COLO668 (cell line): ENCODE results near the gene PSMB3.

Experiments
- DNase-seq: peaks from one replicate; lab custom pipeline; 2025; ENCODE audit not compliant: unreplicated experiment; lab: John Stamatoyannopoulos, UW

The PSMB3 gene

DNA sequence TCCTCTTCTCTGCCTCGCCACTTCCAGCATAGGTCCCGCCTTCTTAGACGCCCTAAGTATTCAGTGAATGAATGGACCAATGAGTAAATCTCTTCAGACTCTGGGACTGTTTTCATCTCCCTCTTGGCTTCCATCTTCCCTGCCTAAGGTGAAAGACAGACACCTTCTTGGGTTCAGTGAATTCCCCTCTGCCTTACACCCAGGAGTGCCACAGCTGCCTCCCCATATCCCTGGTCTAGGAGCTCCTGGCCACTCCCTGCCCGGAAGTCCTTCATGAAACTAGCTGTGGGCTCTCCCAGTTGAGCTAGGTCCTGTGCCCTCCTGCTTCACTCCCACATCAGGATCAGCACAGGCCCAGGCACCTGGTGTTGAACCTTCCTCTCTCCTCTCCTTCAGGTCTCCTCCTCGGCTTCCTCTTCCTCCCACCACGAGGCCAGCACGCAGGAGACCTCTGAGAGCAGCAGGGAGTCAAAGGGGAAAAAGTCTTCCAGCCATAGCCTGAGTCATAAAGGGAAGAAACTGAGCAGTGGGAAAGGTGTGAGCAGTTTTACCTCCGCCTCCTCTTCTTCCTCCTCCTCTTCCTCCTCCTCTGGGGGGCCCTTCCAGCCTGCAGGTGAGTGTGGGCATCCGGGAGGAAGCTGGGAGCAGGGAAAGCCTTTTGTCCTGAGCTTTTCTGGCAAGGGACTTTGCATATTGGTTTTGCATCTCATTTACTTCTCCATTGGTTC is 37.2 kb upstream of the PSMB3 start:
- no peak for DNase-seq

DNA sequence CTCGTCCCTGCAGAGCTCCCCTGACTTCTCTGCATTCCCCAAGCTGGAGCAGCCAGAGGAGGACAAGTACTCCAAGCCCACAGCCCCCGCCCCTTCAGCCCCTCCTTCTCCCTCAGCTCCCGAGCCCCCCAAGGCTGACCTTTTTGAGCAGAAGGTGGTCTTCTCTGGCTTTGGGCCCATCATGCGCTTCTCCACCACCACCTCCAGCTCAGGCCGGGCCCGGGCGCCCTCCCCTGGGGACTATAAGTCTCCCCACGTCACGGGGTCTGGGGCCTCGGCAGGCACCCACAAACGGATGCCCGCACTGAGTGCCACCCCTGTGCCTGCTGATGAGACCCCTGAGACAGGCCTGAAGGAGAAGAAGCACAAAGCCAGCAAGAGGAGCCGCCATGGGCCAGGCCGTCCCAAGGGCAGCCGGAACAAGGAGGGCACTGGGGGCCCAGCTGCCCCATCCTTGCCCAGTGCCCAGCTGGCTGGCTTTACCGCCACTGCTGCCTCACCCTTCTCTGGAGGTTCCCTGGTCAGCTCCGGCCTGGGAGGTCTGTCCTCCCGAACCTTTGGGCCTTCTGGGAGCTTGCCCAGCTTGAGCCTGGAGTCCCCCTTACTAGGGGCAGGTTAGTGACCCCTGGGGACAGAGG is 36.1 kb upstream of the PSMB3 start:
- DNase-seq: no peak

DNA sequence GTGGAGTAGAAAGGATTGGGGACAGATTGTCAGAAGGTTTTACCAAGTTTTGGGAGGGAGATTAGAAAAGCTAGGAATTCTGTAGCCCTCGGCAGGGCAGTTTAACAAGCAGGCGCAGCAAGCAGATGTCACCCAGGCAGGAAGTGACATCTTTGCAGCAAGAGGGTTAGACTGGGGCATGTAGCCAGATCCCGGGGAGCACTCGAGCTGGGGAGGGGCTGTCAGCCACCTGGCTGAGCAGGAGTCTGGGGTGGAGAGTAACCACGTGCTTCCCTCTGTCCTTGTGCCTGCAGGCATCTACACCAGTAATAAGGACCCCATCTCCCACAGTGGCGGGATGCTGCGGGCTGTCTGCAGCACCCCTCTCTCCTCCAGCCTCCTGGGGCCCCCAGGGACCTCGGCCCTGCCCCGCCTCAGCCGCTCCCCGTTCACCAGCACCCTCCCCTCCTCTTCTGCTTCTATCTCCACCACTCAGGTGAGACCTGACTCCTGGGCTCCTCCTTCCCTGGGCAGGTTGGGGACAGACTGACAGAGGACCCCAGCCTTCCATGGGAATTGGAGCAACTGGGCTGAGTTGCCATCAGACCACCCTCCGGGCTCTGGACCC is 35.3 kb upstream of the PSMB3 start:
- DNase-seq: no peak

DNA sequence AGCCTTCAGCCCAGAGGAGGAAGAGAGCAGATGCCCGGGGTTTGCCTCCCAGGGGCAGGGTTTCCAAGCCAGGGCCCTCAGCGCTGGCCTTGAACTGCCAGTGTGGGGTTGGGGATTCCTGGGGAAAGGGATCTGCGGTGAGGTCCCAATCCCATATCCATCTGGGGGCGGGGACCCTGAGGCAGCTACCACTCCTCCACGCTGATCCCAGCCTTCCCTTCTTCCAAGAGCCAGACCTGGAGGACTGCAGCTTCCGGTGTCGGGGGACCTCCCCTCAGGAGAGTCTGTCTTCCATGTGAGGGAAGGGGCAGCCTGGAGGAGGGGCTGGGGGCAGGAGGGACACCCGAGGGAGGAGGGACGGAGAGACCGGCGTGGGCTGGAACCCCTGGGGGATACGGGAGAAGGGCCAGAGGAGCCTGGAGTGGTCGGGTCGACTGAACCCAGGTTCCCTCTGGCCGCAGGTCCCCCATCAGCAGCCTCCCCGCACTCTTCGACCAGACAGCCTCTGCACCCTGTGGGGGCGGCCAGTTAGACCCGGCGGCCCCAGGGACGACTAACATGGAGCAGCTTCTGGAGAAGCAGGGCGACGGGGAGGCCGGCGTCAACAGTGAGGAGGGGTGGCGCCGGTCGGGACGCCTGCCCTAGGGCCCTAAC is 33.1 kb upstream of the PSMB3 start:
- DNase-seq: no peak

DNA sequence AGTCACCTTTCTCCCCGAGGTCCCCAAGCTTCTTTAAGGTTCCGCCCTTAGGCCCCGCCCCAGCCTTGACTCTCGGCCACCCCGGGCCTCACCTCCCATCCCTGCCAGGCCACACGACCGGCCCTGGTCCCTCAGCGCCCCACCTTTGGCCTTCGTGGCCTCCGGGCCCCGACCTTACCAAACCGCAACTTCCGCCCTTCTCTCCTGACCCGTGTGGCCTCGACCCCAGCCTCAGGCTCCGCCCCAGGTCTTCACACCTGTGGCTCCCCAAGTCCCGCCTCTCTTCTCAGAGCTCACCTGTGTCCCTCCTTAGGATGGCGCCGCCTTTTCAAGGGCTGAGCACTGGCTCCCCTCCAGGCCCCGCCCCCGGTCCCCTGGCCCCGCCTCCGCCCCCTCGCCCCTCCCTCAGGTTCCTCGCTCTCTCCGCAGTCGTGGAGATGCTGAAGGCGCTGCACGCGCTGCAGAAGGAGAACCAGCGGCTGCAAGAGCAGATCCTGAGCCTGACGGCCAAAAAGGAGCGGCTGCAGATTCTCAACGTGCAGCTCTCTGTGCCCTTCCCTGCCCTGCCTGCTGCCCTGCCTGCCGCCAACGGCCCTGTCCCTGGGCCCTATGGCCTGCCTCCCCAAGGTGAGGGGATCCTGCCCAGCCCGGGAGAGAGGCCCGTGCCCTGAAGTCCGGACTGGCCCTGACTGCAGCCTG is 32.4 kb upstream of the PSMB3 start:
- DNase-seq: no peak

DNA sequence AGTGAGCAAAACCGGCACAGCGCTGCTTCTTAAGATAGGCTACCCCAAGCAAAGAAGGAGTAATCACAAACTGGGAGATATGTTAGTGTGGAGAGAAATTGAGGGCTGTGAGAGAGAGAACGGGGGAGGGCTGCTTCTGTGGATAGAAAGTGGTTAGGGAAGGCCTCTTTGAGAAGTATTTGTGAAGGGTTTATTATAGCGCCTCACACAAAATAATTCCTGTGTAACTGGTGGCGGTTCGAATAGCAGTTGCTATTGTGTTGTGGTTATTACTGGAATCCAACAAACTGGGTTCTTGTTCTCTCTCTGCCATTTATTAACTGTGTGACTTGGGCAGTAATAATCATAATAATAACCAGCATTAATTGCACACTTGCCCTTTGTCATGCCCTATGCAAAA is 31.6 kb upstream of the PSMB3 start:
- DNase-seq: no peak

DNA sequence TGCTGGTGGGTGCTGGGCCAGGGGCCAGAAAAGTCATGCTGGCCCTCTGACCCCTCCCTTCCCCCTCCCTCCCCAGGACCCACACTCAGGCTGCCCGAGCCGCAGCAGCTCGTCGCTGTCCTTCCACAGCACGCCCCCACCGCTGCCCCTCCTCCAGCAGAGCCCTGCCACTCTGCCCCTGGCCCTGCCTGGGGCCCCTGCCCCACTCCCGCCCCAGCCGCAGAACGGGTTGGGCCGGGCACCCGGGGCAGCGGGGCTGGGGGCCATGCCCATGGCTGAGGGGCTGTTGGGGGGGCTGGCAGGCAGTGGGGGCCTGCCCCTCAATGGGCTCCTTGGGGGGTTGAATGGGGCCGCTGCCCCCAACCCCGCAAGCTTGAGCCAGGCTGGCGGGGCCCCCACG is 30.7 kb upstream of the PSMB3 start:
- DNase-seq: no peak

DNA sequence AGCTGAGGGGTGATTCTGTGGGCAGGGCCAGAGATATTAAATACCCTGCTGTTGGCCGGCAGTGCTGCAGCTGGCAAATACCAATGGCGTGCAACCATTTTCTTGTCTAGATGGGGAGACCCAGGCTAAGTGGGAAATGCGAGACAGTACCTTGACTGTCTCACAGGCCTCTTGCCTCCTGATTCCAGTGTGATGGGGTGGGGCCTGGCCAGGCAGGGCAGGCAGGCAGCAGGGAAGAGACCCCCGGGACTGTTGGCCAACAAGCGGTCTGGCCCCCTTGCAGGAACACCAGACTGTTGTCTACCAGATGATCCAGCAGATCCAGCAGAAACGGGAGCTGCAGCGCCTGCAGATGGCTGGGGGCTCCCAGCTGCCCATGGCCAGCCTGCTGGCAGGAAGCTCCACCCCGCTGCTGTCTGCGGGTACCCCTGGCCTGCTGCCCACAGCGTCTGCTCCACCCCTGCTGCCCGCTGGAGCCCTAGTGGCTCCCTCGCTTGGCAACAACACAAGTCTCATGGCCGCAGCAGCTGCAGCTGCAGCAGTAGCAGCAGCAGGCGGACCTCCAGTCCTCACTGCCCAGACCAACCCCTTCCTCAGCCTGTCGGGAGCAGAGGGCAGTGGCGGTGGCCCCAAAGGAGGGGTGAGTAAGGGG is 28.1 kb upstream of the PSMB3 start:
- DNase-seq: peak; percentile 59

DNA sequence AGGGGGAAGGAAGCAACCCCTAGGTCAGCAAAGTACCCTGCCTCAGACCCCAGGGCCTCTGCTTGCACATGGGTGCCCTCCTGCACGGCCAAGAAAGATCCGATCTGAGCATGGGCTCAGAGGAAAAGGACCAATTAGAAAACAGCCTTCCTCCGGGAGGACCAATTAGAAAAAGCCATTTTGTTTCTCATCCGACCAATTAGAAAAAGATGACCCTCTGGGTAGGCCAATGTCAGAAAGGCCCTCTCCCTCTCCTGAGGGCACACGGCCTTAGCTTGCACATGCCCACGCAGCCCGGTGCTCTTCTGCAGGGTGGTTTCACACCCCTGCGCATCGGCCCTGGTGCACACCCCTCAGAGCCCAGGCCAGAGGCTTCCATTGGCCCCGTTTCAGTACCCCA is 27.5 kb upstream of the PSMB3 start:
- DNase-seq: no peak

DNA sequence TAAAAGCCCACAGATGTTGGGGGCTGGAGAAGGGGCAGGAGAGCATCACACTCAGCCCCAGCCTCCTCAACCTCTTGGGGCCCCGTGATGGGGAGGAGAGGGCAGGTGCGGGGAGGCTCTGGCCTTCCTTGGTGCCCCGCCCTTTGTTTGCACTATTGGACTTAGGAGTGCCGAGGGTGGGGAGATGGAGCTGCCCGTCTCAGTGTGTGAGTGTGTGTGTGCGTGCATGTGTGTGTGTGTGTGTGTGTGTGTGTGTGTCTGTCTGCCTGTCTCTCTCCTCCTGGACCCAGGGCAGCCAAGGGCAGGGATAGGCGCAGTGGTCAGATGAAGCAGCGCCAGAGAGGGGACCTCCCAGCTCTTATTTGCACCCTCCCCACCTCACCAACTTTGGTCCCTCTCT is 26.4 kb upstream of the PSMB3 start:
- DNase-seq: peak; percentile 1

DNA sequence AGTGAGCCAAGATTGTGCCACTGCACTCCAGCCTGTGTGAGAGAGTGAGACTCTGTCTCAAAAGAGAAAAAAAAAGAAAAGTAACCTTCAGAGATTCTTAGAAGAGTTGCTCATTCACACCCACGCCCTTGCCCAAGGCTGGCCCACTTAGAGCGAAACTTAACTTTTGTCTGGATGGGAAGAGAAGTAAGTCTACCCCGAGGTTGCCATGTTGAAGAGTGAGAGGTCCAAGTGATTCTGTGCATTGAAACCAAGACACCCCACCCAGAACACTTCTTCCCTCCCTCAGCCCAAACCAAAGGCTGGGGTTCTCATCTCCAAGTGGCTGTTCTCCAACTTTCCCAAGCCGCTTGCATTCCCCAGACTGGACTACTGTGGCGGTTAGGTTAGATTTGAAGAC is 24.8 kb upstream of the PSMB3 start:
- DNase-seq: no peak

DNA sequence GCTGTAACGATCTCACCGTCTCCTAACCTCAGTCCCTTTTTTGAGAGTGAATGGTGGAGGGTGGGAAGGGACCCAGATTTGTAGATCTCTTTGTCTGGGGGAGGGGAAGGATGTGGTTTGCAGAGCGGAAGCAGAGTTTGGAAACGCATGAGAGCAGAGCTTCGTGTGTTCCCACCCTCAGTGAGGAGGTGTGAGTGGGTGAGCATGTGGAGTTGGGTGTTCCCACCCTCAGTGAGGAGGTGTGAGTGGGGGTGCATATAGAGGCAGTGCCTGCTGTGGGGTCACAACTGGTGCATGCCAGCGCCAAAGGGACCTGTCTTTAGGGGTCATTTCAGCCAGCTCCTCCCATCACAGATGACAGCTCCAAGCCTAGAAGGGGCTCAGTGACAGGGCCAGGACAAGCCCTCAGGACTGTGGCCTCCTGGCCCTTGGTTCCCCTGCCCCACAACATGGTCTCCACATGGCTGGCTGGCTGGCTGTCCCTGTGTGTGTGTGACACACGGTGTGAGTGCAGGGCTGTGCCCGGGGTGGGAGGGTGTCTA is 24.2 kb upstream of the PSMB3 start:
- no peak for DNase-seq

DNA sequence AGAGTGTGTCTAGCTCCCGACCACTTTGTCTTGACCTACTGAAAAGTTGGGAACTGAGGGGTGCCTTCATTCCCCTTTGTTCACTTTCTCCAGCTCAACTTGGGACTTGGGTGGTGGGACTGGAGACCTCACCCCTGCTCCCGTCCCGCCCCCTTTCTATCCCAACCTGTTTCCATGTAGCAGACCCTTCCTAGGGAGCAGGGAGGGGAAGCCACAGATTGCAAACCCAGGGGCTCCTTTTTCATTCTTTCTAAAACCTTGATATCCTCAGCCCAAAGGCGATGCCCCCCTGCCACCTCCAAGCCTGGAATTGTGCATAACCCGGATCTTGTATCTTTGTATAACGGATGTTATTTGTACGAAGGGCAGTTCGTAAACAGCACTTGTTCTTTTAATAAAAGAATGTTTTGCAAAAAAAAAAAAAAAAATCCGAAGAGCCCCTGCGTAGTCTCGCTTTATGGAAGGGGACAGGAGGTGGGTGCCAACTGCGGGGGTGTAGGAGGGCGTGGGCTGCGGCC is 23.1 kb upstream of the PSMB3 start:
- no peak for DNase-seq

DNA sequence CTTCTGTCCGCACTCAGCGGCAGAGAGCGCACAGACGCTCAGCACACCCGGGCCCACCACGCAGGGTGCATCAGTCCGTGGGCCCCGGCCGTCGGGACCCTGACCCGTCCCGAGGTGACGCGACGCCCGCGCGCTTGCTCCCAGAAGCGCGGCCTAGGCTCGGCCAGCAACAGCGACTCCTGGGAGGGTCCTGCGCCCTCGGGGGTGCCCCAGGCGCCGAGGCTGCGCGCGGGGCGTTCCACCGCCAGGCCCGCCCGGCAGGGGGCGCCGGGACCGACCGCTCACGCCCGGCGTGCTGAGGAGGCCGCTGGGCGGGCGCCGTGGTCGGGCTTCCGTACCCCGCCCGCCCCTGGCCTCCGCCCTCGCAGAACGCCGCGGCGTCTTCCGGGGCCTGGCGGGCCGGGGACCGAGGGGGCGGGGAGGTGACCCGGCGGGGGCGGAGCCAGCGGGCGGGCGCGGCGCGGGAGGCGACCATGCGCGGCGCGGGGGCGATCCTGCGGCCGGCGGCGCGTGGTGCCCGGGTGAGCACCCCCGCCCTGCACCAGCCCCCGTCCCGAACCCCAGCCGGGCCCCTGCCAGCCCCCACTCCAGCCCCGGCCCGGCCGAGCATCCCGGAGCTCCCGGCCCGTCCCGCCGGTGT is 22.5 kb upstream of the PSMB3 start, which contains the start of gene CISD3:
TSS of gene CISD3 (plus strand) at position 456 of the 640 bp plus-strand sequence. CDS start at position 474, 18 bp downstream.
- DNase-seq: peak; percentile 92

DNA sequence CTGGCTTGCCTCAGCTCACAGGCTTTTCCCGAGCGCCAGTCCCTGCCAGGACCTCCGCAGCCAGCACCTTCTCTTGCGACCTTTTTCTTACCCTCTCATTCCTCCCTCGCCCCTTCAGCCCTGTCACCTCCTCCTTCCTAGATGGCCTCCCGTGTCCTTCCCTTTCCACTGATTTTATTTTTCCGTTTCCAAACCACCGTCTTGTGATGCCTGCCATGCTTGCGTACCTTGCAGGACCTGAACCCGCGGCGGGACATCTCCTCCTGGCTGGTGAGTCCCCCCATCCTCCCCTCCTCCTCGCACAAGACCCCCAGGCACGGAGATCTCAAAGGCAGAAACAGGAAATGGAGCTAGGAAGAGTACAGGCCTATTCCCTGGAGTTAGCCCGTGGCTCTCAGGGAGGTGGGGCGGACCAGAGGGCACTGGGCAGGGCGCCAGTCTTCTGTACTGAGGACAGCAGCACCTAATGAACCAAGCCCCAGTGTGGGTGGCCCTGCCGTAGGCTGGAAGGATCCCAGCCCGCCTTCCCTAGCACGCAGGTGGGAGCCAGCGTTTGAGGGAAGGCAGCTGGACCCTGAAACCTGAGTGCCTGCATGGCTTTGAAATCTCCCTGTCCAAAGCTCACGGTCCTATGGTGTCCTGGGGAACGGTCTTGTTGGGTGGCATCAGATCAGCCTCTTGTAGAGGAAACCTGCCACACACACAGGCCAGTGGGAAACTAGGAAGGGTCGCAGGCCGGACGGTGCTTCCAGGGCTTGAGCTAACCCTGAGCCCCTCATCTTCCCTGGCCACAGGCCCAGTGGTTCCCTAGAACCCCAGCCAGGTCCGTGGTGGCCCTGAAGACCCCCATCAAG is 21.8 kb upstream of the PSMB3 start:
- DNase-seq: peak; percentile 64

DNA sequence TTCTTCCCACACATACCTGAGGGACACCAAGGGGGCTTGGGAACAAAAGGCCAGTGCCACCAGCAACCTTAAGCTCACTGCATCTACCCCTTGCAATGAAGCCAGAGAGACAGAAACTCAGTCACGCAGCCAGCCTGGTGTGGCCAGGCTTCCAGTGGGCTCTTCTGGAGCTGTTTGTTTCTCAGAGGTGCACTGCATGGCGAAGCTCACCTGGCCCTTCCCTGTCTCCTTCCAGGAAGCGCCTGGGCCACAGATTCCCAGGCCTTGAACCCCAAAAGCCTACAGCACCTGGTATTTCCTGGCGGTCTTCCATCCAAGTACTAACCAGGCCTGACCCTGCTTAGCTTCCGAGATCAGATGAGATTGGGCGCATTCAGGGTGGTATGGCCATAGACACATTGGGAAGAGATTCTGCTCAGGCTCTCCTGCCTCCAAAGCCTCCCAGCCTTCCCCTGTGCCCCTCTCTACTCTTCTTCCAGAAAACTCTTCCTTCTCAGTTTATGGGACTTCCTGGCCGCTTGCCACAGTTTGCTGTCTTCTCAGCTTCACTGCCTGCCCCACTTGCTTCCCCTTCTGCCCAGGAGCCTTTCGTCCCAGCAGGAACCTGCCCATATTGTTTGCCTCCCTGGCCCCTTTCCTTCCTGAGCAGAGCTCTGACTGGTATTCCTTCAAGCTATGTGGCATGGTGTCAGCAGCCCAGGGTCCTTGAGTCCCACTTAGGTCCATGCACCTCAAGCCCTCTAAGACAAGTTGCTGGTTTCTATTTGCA is 20.8 kb upstream of the PSMB3 start:
- no peak for DNase-seq

DNA sequence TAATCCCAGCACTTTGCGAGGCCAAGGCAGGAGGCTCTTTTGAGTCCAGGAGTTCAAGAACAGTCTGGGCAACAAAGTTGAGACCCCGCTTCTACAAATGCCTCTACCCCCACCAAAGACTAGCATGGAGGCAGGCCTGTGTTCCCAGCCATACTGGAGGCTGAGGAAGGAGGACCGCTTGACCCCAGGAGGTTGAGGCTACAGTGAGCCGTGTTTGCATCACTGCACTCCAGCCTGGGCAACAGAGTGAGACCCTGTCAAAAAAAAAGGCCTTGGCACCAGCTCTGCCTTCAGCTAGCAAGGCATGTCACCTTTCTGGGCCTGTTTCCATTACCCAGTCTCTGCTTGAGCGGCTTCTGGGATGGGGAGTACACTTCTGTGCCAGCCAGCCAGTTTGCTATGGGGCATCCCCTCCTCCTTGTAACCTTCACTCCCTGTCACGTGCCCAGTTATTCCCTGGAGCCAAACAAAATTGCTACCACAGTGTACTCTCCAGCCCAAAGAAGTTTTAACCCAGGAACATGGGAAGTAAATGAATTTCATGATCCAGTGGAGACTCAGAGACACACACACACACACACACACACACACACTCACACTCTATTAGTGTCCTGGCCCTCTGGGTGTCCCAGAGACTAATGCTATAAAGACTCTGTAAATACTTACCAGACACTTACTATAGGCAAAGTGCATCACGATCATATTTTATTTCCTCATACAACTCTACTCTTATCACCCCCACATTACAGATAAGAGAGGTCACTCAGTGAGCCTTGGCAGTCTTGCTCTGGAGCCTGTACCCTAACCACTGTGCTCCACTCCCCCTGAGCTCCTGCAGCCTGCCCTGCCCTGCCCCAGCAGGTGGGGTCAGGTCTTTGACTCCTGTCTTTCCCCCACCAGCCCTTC is 19.9 kb upstream of the PSMB3 start:
- no peak for DNase-seq
